WTC11 (cell line): ENCODE data around the gene PNPLA6. TPM values are rescaled to one million over a fixed set of nuclear protein-coding genes. Genes with fewer than 3 reads are reported as not detected.
A peak's percentile ranks its signal among the peaks of the same experiment; 100 is the strongest.
"Not testable (repeated sequence)": the region's sequence is repeated elsewhere in the genome, so short reads cannot be mapped to it uniquely, and the experiment has no call there.

ENCODE experiments used
- ATAC-seq: fragments of 200-7000 bp; cut with Tn5 transposase; 2 replicates; pipeline ENCODE4 v1.10.0; 2021; ENCODE audit warnings: mild to moderate bottlenecking, moderate library complexity
- CTCF ChIA-PET: fragments of 300-600 bp; sonication (Branson Sonifier 250); formaldehyde crosslinking; loops from one replicate; lab custom pipeline; 2021; ENCODE audit warnings: antibody characterized with exemption; lab: Charles Lee
- POLR2A ChIA-PET: fragments of 350-600 bp; sonication (Branson Sonifier 250); formaldehyde crosslinking; loops from one replicate; lab custom pipeline; 2021; ENCODE audit warnings: antibody characterized with exemption; lab: Charles Lee
- DNase-seq: peaks from one replicate; pipeline ENCODE4 v3.0.0; 2021; ENCODE audit warnings: low spot score
- H3K27ac Mint-ChIP-seq: 2 replicates; pipeline ENCODE4 v1.8.0; 2021; ENCODE audit warnings: mixed read lengths
- H3K27me3 Mint-ChIP-seq: 2 replicates; pipeline ENCODE4 v1.8.0; 2021; ENCODE audit warnings: low read depth, mild to moderate bottlenecking, moderate library complexity, mixed read lengths
- H3K36me3 Mint-ChIP-seq: 2 replicates; pipeline ENCODE4 v1.8.0; 2021; ENCODE audit warnings: mixed read lengths
- H3K4me1 Mint-ChIP-seq: 2 replicates; pipeline ENCODE4 v1.8.0; 2022; ENCODE audit warnings: mixed read lengths
- H3K4me3 Mint-ChIP-seq: 2 replicates; pipeline ENCODE4 v1.8.0; 2021; ENCODE audit warnings: mild to moderate bottlenecking, moderate library complexity, mixed read lengths
- H3K9me3 Mint-ChIP-seq: 2 replicates; pipeline ENCODE4 v1.8.0; 2021; ENCODE audit warnings: mixed read lengths
- CBFB ChIP-seq: sonication (generic); formaldehyde crosslinking; IDR thresholded peaks from 2 replicates; pipeline ENCODE4 v1.8.1; 2022; ENCODE audit warnings: mild to moderate bottlenecking, low read depth, missing genetic modification reagents
- FOXP1 ChIP-seq: sonication (generic); formaldehyde crosslinking; IDR thresholded peaks from 2 replicates; pipeline ENCODE4 v1.8.0; 2022; ENCODE audit warnings: missing genetic modification reagents, mild to moderate bottlenecking, moderate library complexity, borderline replicate concordance
- JAZF1 ChIP-seq: fragments of 250-450 bp; sonication (Bioruptor Pico); IDR thresholded peaks from 2 replicates; pipeline ENCODE4 v1.9.0; 2021; ENCODE audit warnings: moderate library complexity, mild to moderate bottlenecking, inconsistent platforms
- JUN ChIP-seq: sonication (generic); formaldehyde crosslinking; IDR thresholded peaks from 2 replicates; pipeline ENCODE4 v1.8.0; 2023; ENCODE audit warnings: mild to moderate bottlenecking, missing genetic modification reagents
- NR2C2 ChIP-seq: sonication (generic); formaldehyde crosslinking; IDR thresholded peaks from 2 replicates; pipeline ENCODE4 v1.8.0; 2022; ENCODE audit warnings: mild to moderate bottlenecking, missing genetic modification reagents
- SOX15 ChIP-seq: fragments of 250-450 bp; sonication (Bioruptor Pico); IDR thresholded peaks from 2 replicates; pipeline ENCODE4 v1.9.0; 2021; ENCODE audit warnings: mild to moderate bottlenecking
- TEAD1 ChIP-seq: sonication (generic); formaldehyde crosslinking; IDR thresholded peaks from 2 replicates; pipeline ENCODE4 v1.8.0; 2022; ENCODE audit warnings: mild to moderate bottlenecking, missing genetic modification reagents
- ZBTB21 ChIP-seq: sonication (generic); formaldehyde crosslinking; IDR thresholded peaks from 2 replicates; pipeline ENCODE4 v1.8.1; 2023; ENCODE audit warnings: mild to moderate bottlenecking, missing genetic modification reagents, borderline replicate concordance
- ZNF317 ChIP-seq: sonication (generic); formaldehyde crosslinking; IDR thresholded peaks from 2 replicates; pipeline ENCODE4 v1.8.1; 2023; ENCODE audit warnings: low read depth, mild to moderate bottlenecking, moderate library complexity, missing genetic modification reagents, borderline replicate concordance
- ZNF423 ChIP-seq: fragments of 250-450 bp; sonication (Bioruptor Pico); IDR thresholded peaks from 2 replicates; pipeline ENCODE4 v2.1.2; 2022; ENCODE audit warnings: mild to moderate bottlenecking, moderate library complexity
- ZNF671 ChIP-seq: fragments of 250-450 bp; sonication (Bioruptor Pico); IDR thresholded peaks from 2 replicates; pipeline ENCODE4 v1.8.0; 2021; ENCODE audit warnings: mild to moderate bottlenecking
- total RNA-seq: library from RNA; stranded (reverse); gene quantifications from 3 replicates; pipeline ENCODE4 v1.2.3, GENCODE V29; 2021
- TF ChIP-seq, protein P1 (sequence below): fragments of 250-450 bp; sonication (Bioruptor Pico); IDR thresholded peaks from 2 replicates; pipeline ENCODE4 v1.9.0; 2021; ENCODE audit warnings: mild to moderate bottlenecking, borderline replicate concordance
- TF ChIP-seq, protein P2 (sequence below): fragments of 250-450 bp; sonication (Bioruptor Pico); IDR thresholded peaks from 2 replicates; pipeline ENCODE4 v1.9.0; 2021; ENCODE audit warnings: mild to moderate bottlenecking
- TF ChIP-seq, protein P3 (sequence below): sonication (generic); formaldehyde crosslinking; IDR thresholded peaks from 2 replicates; pipeline ENCODE4 v1.8.0; 2022; ENCODE audit warnings: mild to moderate bottlenecking, missing genetic modification reagents
- TF ChIP-seq, protein P4 (sequence below): sonication (generic); formaldehyde crosslinking; IDR thresholded peaks from 2 replicates; pipeline ENCODE4 v1.8.0; 2022; ENCODE audit warnings: mild to moderate bottlenecking, missing genetic modification reagents
- TF ChIP-seq, protein P5 (sequence below): fragments of 250-450 bp; sonication (Bioruptor Pico); IDR thresholded peaks from 2 replicates; pipeline ENCODE4 v2.1.2; 2022; ENCODE audit warnings: mild to moderate bottlenecking, moderate library complexity
- TF ChIP-seq, protein P6 (sequence below): sonication (generic); formaldehyde crosslinking; IDR thresholded peaks from 2 replicates; pipeline ENCODE4 v1.8.1; 2022; ENCODE audit warnings: mild to moderate bottlenecking, moderate library complexity, missing genetic modification reagents

The PNPLA6 gene
- total RNA-seq, 1 experiment from 2014 or later: 149 TPM

DNA sequence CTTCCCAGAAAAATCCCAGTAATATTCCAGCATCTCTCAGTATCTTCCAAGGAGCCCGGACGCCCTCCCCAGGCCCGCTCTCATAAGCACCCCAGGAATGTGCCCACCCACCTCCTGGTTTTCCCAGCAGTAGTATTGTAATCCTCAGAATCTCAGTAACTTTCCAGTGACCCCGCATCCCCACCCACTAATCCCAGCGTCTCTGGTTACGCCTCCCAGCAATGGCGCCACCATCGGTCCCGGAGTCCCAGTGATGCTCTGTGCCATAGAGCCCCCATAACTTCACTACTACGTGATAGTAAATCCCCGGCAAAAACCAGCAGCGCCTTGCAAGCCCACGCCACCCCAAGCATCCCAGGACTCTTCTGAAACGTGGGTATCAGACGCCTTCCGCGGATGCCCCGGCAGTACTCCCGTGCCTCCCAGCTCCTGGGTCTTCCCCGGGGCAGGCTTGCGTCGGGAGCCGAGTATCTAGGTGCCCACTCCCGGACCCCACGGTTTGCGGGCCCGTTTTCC is 928 bp upstream of the PNPLA6 start (continued):
- TF ChIP-seq, protein P1, sequence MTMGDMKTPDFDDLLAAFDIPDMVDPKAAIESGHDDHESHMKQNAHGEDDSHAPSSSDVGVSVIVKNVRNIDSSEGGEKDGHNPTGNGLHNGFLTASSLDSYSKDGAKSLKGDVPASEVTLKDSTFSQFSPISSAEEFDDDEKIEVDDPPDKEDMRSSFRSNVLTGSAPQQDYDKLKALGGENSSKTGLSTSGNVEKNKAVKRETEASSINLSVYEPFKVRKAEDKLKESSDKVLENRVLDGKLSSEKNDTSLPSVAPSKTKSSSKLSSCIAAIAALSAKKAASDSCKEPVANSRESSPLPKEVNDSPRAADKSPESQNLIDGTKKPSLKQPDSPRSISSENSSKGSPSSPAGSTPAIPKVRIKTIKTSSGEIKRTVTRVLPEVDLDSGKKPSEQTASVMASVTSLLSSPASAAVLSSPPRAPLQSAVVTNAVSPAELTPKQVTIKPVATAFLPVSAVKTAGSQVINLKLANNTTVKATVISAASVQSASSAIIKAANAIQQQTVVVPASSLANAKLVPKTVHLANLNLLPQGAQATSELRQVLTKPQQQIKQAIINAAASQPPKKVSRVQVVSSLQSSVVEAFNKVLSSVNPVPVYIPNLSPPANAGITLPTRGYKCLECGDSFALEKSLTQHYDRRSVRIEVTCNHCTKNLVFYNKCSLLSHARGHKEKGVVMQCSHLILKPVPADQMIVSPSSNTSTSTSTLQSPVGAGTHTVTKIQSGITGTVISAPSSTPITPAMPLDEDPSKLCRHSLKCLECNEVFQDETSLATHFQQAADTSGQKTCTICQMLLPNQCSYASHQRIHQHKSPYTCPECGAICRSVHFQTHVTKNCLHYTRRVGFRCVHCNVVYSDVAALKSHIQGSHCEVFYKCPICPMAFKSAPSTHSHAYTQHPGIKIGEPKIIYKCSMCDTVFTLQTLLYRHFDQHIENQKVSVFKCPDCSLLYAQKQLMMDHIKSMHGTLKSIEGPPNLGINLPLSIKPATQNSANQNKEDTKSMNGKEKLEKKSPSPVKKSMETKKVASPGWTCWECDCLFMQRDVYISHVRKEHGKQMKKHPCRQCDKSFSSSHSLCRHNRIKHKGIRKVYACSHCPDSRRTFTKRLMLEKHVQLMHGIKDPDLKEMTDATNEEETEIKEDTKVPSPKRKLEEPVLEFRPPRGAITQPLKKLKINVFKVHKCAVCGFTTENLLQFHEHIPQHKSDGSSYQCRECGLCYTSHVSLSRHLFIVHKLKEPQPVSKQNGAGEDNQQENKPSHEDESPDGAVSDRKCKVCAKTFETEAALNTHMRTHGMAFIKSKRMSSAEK (CRISPR knock-in tag): no peak
- TF ChIP-seq, protein P2, sequence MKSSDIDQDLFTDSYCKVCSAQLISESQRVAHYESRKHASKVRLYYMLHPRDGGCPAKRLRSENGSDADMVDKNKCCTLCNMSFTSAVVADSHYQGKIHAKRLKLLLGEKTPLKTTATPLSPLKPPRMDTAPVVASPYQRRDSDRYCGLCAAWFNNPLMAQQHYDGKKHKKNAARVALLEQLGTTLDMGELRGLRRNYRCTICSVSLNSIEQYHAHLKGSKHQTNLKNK (CRISPR knock-in tag): no peak

DNA sequence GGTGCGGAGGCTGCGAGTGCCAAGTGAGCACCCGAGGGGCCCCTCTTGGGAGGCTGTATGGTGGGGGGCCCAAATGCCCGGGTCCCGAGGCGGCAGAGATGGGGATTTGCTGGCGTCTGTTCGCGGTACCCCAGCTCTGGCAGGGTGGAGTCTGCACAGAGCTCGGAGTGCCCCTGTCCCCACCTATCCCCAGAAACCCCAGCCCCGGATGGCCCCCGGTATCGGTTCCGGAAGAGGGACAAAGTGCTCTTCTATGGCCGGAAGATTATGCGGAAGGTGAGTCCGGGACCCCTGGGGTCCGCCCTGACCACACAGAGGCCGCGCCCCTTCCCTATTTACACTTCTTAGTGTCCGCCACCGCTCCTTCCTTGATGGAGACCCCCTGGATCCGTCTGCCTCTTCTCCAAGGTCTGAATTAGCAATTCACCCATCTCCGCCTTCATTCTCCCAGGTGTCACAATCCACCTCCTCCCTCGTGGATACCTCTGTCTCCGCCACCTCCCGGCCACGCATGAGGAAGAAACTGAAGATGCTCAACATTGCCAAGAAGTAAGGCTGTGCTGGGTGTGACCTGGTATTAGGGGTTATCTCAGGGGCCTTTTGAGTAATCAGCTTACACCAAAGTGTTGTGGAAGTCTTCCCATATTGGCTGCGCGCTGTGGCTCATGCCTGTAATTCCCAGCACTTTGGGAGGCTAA is 630 bp downstream of the PNPLA6 start:
- Mint-ChIP-seq H3K36me3 (peaks cover 16% of the 10 kb centered on the region), H3K4me3 (peak overlapping the region; percentile 97), H3K9me3 (no peaks in the 10 kb centered on the region), H3K4me1 (peaks cover 4% of the 10 kb centered on the region; the same call in 1 of the 2 replicates), H3K27me3 (no peaks in the 10 kb centered on the region), H3K27ac (peak overlapping the region; percentile 30; the same call in 1 of the 2 replicates)
- DNase-seq (no peak), ATAC-seq (no peak)
- ChIA-PET CTCF (interaction anchor here (1.1 to 1.8 kb wide), 3 partner anchors 14 to 74 kb away, joined by 7 to 11 read pairs (median 9); partner anchors contain the start of gene MCOLN1), POLR2A (no interaction called here)
- TF ChIP-seq CBFB (CRISPR knock-in tag) (0 out of 2 replicates have a peak, but pooled peaks have one; percentile 37), SOX15 (CRISPR knock-in tag) (no peak), ZNF317 (CRISPR knock-in tag) (no peak), TEAD1 (CRISPR knock-in tag) (no peak)
- TF ChIP-seq, protein P3, sequence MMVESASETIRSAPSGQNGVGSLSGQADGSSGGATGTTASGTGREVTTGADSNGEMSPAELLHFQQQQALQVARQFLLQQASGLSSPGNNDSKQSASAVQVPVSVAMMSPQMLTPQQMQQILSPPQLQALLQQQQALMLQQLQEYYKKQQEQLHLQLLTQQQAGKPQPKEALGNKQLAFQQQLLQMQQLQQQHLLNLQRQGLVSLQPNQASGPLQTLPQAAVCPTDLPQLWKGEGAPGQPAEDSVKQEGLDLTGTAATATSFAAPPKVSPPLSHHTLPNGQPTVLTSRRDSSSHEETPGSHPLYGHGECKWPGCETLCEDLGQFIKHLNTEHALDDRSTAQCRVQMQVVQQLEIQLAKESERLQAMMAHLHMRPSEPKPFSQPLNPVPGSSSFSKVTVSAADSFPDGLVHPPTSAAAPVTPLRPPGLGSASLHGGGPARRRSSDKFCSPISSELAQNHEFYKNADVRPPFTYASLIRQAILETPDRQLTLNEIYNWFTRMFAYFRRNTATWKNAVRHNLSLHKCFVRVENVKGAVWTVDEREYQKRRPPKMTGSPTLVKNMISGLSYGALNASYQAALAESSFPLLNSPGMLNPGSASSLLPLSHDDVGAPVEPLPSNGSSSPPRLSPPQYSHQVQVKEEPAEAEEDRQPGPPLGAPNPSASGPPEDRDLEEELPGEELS (CRISPR knock-in tag): 0 out of 2 replicates have a peak, but pooled peaks have one; percentile 1

DNA sequence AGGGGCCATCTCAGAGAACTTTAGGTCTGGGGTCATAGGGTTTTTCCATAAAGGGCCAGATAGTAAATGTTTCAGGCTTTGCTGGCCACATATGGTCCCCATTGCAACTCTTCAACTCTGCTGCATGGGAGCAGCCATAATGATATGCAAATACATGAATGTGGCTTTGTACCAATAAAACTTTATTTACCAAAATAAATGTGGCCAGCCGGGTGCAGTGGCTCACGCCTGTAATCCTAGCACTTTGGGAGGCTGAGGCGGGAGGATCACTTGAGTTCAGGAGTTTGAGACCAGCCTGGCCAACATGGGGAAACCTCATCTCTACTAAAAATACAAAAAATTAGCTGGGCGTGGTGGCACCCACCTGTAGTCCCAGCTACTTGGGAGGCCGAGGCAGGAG is 3.5 kb downstream of the PNPLA6 start:
- DNase-seq, H3K27ac Mint-ChIP-seq, POLR2A ChIA-PET, H3K9me3 Mint-ChIP-seq, H3K27me3 Mint-ChIP-seq, H3K4me1 Mint-ChIP-seq, CTCF ChIA-PET, ATAC-seq, H3K4me3 Mint-ChIP-seq: not testable (repeated sequence)
- H3K36me3 Mint-ChIP-seq: peaks cover 24% of the 10 kb centered on the region

DNA sequence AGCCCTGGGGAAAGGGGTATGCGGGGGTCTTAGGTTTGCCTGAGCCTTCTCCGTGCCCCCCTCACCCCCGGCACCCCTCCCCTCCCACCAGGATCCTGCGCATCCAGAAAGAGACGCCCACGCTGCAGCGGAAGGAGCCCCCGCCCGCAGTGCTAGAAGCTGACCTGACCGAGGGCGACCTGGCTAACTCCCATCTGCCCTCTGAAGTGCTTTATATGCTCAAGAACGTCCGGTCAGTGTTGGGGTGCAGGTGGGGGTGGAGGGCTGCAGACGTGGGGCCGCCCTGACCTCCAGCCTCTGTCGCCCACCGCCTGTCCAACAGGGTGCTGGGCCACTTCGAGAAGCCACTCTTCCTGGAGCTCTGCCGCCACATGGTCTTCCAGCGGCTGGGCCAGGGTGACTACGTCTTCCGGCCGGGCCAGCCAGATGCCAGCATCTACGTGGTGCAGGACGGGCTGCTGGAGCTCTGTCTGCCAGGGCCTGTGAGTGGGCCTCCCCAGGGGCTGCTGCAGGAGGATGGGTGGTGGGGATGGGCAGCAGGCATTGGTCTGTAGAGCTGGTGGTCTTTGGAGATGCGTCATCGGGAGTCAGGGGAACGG is 4.4 kb downstream of the PNPLA6 start:
- Mint-ChIP-seq H3K36me3 (peaks cover 24% of the 10 kb centered on the region), H3K4me1 (peaks cover 4% of the 10 kb centered on the region; the same call in 1 of the 2 replicates), H3K27me3 (no peaks in the 10 kb centered on the region), H3K9me3 (no peaks in the 10 kb centered on the region), H3K4me3 (no peak overlapping the region), H3K27ac (peak overlapping the region; percentile 41; the same call in 1 of the 2 replicates)
- CTCF ChIA-PET: no interaction called here
- ATAC-seq (no peak), DNase-seq (no peak)
- POLR2A ChIA-PET: no interaction called here
- TF ChIP-seq ZNF423 (CRISPR knock-in tag): no peak
- TF ChIP-seq NR2C2 (CRISPR knock-in tag): no peak
- no peak for TF ChIP-seq JUN
- TF ChIP-seq, protein P4, sequence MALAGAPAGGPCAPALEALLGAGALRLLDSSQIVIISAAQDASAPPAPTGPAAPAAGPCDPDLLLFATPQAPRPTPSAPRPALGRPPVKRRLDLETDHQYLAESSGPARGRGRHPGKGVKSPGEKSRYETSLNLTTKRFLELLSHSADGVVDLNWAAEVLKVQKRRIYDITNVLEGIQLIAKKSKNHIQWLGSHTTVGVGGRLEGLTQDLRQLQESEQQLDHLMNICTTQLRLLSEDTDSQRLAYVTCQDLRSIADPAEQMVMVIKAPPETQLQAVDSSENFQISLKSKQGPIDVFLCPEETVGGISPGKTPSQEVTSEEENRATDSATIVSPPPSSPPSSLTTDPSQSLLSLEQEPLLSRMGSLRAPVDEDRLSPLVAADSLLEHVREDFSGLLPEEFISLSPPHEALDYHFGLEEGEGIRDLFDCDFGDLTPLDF: no peak
- no peak for TF ChIP-seq JAZF1 (CRISPR knock-in tag)
- TF ChIP-seq, protein P5, sequence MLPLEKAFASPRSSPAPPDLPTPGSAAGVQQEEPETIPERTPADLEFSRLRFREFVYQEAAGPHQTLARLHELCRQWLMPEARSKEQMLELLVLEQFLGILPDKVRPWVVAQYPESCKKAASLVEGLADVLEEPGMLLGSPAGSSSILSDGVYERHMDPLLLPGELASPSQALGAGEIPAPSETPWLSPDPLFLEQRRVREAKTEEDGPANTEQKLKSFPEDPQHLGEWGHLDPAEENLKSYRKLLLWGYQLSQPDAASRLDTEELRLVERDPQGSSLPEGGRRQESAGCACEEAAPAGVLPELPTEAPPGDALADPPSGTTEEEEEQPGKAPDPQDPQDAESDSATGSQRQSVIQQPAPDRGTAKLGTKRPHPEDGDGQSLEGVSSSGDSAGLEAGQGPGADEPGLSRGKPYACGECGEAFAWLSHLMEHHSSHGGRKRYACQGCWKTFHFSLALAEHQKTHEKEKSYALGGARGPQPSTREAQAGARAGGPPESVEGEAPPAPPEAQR (CRISPR knock-in tag): no peak
- TF ChIP-seq FOXP1: no peak
- no peak for TF ChIP-seq ZBTB21 (CRISPR knock-in tag)
- TF ChIP-seq, protein P6, sequence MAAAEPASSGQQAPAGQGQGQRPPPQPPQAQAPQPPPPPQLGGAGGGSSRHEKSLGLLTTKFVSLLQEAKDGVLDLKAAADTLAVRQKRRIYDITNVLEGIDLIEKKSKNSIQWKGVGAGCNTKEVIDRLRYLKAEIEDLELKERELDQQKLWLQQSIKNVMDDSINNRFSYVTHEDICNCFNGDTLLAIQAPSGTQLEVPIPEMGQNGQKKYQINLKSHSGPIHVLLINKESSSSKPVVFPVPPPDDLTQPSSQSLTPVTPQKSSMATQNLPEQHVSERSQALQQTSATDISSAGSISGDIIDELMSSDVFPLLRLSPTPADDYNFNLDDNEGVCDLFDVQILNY: no peak
- TF ChIP-seq ZNF671 (CRISPR knock-in tag): no peak
